ENCODE data around the gene GAL3ST3.
"Not testable (repeated sequence)": the region's sequence is repeated elsewhere in the genome, so short reads cannot be mapped to it uniquely, and the experiment has no call there.

Gene GAL3ST3

GRCh38 chr11:66082946-66083698, 34.2 kb upstream of the GAL3ST3 start:
- H3K27ac ChIP-seq, result no peak overlapping the region
- TF ChIP-seq ZFX (IDR thresholded peaks at IDR 0.05) (no peak), CTCF (conservative IDR thresholded peaks at IDR 0.05) (no peak)

GRCh38 chr11:66081505-66081904, 32.5 kb upstream of the GAL3ST3 start:
- TF ChIP-seq ZFX (IDR thresholded peaks at IDR 0.05) (no peak), CTCF (conservative IDR thresholded peaks at IDR 0.05) (no peak)
- peak overlapping the region; percentile 64; the same call in 1 of the 2 replicates for H3K27ac ChIP-seq

GRCh38 chr11:66080055-66080817, 31.3 kb upstream of the GAL3ST3 start:
- H3K27ac ChIP-seq, result peak overlapping the region; percentile 64
- TF ChIP-seq ZFX (IDR thresholded peaks at IDR 0.05) (no peak), CTCF (conservative IDR thresholded peaks at IDR 0.05) (no peak)

- H3K27ac ChIP-seq, result not testable (repeated sequence)
These were observed 30.0 kb upstream of the GAL3ST3 start for GRCh38 chr11:66078949-66079348.

- H3K27ac ChIP-seq, result no peak overlapping the region
- TF ChIP-seq ZFX (IDR thresholded peaks at IDR 0.05), result no peak
- TF ChIP-seq CTCF (conservative IDR thresholded peaks at IDR 0.05), result no peak
These were observed 29.0 kb upstream of the GAL3ST3 start for GRCh38 chr11:66077927-66078326.

GRCh38 chr11:66076561-66076960, 27.6 kb upstream of the GAL3ST3 start:
- no peak overlapping the region for H3K27ac ChIP-seq
- TF ChIP-seq CTCF (conservative IDR thresholded peaks at IDR 0.05) (no peak), ZFX (IDR thresholded peaks at IDR 0.05) (no peak)

GRCh38 chr11:66075273-66075672, 26.3 kb upstream of the GAL3ST3 start:
- TF ChIP-seq CTCF (conservative IDR thresholded peaks at IDR 0.05) (no peak), ZFX (IDR thresholded peaks at IDR 0.05) (no peak)
- no peak overlapping the region for H3K27ac ChIP-seq
